Tibial artery (tissue), 4 donors: ENCODE results near the gene SH3PXD2B.

Source experiments
- DNase-seq, 2 donors: peaks; one replicate each; pipeline ENCODE4 v3.0.0-alpha.2; 2019
- H3K27ac ChIP-seq, 2 donors: fragments of 200-600 bp; sonication (generic) in 1 of 2; 1 replicate in 1 of 2; 2 replicates in 1 of 2; pipeline ENCODE4 v1.5.1; 2018 to 2019; ENCODE audit warnings: mild to moderate bottlenecking in 1 of 2
- H3K27me3 ChIP-seq, 2 donors: fragments of 200-600 bp; sonication (generic) in 1 of 2; one replicate each; pipeline versions ENCODE4 v1.5.1 to v1.6.0; 2016 to 2019
- H3K36me3 ChIP-seq, 3 donors: fragments of 200-600 bp; sonication (generic) in 2 of 3; one replicate each; pipeline ENCODE4 v1.5.1; 2016 to 2019; ENCODE audit warnings: mild to moderate bottlenecking in 2 of 3
- H3K4me1 ChIP-seq, 4 donors: fragments of 200-600 bp; sonication (generic) in 2 of 4; 1 replicate in 3 of 4; 2 replicates in 1 of 4; pipeline ENCODE4 v1.5.1; 2016 to 2019
- H3K4me3 ChIP-seq, 2 donors: fragments of 200-600 bp; sonication (generic) in 1 of 2; 1 replicate in 1 of 2; 2 replicates in 1 of 2; pipeline ENCODE4 v1.5.1; 2018 to 2019; ENCODE audit warnings: mild to moderate bottlenecking in 2 of 2
- H3K9me3 ChIP-seq, 3 donors: fragments of 200-600 bp; sonication (generic) in 1 of 3; one replicate each; pipeline ENCODE4 v1.5.1; 2016 to 2019
- intact Hi-C: fragments of 100-400 bp; cut with DNase I; formaldehyde crosslinking; loops from one replicate; pipeline ENCODE4 v1.15.0; 2023; ENCODE audit warnings: low total_unique reads
- TF ChIP-seq, protein P1 (sequence below), 2 experiments: fragments of 200-600 bp in 1 of 2; fragments of 450-650 bp in 1 of 2; IDR thresholded peaks; one replicate each; pipeline ENCODE4 v1.5.1; 2017 to 2019; ENCODE audit warnings: antibody characterized with exemption in 2 of 2, mild to moderate bottlenecking in 1 of 2, moderate library complexity in 1 of 2

Gene SH3PXD2B

DNA sequence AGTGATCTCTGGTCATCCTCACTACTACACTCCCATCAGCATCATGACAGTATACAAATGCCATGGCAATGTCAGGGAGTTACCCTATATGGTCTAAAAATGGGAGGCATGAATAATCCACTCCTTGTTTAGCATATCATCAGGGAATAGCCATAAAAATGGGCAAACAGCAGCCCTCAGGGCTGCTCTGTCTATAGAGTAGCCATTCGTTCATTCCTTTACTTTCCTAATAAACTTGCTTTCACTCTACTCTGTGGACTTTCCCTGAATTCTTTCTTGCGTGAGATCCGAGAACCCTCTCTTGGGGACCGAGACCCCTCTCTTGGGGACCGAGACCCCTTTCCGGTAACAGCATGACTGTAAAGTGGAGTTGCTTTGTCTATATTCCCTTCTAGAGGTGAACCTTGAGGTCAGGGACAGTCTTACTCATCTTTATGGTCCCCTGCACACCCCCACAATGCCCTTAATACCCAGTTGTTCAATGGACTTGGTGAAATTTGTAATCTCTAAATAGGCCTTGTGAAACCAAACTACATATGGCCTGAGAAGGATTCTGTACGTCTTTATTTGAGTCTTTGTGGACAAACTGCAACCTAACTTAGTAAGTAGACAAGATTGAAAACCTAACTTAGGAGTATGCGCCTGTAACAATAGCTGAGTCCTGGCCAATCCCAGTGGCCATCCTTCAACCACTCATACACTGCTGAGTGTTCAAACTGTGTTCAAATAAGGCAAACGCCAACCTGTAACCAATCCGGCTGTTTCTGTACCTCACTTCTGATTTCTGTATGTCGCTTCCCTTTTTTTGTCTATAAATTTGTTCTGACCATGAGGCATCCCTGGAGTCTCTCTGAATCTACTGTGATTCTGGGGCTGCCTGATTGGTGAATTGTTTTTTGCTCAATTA lies 138.5 kb downstream of the SH3PXD2B start:
- Histone ChIP-seq H3K9me3 (no peaks in the 10 kb centered on the region), H3K27me3 (no peaks in the 10 kb centered on the region), H3K36me3 (no peaks in the 10 kb centered on the region), H3K4me3 (no peak overlapping the region), H3K4me1 (peaks cover 0 to 40% (median 18%) of the 10 kb centered on the region in 4 donors), H3K27ac (no peak overlapping the region)
- DNase-seq, result no peak
- intact Hi-C loops, result no loop called here
- TF ChIP-seq, protein P1, sequence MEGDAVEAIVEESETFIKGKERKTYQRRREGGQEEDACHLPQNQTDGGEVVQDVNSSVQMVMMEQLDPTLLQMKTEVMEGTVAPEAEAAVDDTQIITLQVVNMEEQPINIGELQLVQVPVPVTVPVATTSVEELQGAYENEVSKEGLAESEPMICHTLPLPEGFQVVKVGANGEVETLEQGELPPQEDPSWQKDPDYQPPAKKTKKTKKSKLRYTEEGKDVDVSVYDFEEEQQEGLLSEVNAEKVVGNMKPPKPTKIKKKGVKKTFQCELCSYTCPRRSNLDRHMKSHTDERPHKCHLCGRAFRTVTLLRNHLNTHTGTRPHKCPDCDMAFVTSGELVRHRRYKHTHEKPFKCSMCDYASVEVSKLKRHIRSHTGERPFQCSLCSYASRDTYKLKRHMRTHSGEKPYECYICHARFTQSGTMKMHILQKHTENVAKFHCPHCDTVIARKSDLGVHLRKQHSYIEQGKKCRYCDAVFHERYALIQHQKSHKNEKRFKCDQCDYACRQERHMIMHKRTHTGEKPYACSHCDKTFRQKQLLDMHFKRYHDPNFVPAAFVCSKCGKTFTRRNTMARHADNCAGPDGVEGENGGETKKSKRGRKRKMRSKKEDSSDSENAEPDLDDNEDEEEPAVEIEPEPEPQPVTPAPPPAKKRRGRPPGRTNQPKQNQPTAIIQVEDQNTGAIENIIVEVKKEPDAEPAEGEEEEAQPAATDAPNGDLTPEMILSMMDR (IDR thresholded peaks at IDR 0.05), result no peak

DNA sequence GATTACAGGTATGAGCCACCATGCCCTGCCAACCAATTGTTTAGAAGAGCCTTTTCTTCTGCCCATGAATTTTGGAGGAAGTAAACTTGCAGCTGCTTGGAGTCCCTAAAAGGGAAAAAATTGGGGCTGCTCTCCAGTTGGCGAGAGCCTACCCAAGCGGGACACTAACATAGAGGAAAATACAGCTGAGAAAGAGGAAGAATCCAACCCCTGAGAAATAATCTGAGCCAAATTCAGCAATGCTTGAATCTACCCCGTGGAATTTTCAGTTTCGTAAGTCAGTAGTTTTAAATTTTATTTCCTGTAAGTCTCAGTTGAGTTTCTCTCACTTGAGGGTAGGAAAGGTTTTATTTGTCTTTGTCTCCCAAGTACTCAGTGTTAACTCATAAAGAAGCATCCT lies 140.4 kb downstream of the SH3PXD2B start:
- no peak overlapping the region for H3K4me3 ChIP-seq
- no peak overlapping the region for H3K27ac ChIP-seq
- intact Hi-C loops, result no loop called here
- H3K9me3 ChIP-seq, result no peaks in the 10 kb centered on the region
- no peak for DNase-seq
- TF ChIP-seq, protein P1 (IDR thresholded peaks at IDR 0.05), result no peak
- peaks cover 0 to 21% (median 5%) of the 10 kb centered on the region in 4 donors for H3K4me1 ChIP-seq
- no peaks in the 10 kb centered on the region for H3K27me3 ChIP-seq
- H3K36me3 ChIP-seq, result no peaks in the 10 kb centered on the region

DNA sequence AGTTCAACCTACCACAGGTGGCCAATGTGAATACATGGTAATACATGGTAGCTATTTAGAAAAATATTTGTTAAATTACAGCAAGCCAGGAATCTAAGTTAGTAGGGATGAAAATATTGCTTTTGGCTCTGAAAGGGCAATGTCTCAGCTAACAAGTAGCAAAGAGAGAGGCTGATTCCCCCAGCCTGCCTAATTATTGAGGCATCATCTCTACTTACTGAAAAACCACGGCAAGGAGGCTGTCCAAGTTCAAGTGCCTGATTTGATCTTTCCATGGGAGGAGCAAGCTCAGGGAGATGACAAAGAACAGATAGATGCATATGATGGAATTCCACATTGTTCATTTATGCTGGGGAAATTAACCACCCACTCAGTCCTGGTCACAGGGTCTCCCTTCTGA lies 142.0 kb downstream of the SH3PXD2B start:
- no peak for DNase-seq
- H3K36me3 ChIP-seq, result no peaks in the 10 kb centered on the region
- H3K4me1 ChIP-seq, result peaks cover 0 to 19% (median 4%) of the 10 kb centered on the region in 4 donors
- no peaks in the 10 kb centered on the region for H3K27me3 ChIP-seq
- intact Hi-C loops, result no loop called here
- TF ChIP-seq, protein P1 (IDR thresholded peaks at IDR 0.05), result no peak
- H3K4me3 ChIP-seq, result no peak overlapping the region
- no peaks in the 10 kb centered on the region for H3K9me3 ChIP-seq
- peak overlapping the region in 1 of 2 donors; percentile 50 for H3K27ac ChIP-seq

DNA sequence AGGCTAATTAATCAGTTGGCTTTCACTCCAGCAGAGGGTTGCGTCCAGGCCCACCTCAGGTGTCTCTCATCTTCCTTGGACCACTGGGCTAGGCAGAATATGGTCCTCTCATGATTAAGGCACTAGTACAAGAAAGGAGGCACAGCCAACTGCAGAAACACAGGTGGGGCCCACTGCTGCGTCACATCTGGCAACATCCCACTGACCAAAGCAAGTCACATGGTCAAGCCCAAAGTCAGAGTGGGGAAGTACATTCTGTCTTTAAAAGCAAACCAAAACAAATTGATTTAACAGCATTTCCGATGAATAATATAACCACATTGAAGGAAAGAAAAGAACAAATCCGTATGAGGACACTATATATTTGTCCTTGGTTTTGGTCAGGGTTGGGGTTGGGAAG lies 142.7 kb downstream of the SH3PXD2B start:
- H3K4me3 ChIP-seq, result no peak overlapping the region
- peak overlapping the region in 1 of 2 donors; percentile 50 for H3K27ac ChIP-seq
- peaks cover 0 to 19% (median 4%) of the 10 kb centered on the region in 4 donors for H3K4me1 ChIP-seq
- no peaks in the 10 kb centered on the region for H3K36me3 ChIP-seq
- no peaks in the 10 kb centered on the region for H3K9me3 ChIP-seq
- DNase-seq, result peak in 1 of 2 donors; percentile 42
- TF ChIP-seq, protein P1 (IDR thresholded peaks at IDR 0.05), result no peak
- no peaks in the 10 kb centered on the region for H3K27me3 ChIP-seq
- intact Hi-C loops, result no loop called here

DNA sequence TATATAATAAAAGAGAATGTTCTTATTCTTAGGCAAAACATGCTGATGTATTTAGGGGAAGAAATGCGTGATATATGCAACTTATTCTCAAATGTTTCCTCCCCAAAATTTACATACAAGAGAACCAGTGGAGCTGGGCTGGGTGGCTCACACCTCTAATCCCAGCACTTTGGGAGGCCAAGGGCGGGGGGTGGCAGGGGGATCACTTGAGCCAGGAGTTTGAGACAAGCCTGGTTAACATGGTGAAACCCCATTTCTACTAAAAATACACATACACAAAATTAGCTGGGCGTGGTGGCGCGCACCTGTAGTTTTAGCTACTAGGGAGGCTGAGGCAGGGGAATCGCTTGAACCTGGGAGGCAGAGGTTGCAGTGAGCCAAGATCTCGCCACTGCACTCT lies 143.3 kb downstream of the SH3PXD2B start:
- H3K4me1 ChIP-seq, result peaks cover 0 to 19% (median 4%) of the 10 kb centered on the region in 4 donors
- no peak overlapping the region for H3K27ac ChIP-seq
- no peak for DNase-seq
- H3K27me3 ChIP-seq, result no peaks in the 10 kb centered on the region
- TF ChIP-seq, protein P1 (IDR thresholded peaks at IDR 0.05), result no peak
- intact Hi-C loops, result no loop called here
- H3K9me3 ChIP-seq, result no peaks in the 10 kb centered on the region
- H3K4me3 ChIP-seq, result no peak overlapping the region
- H3K36me3 ChIP-seq, result no peaks in the 10 kb centered on the region
